Measurements from ENCODE around the gene ITPK1. TPM values are rescaled to one million over a fixed set of nuclear protein-coding genes. Genes with fewer than 3 reads are reported as not detected.
A peak's percentile ranks its signal among the peaks of the same experiment; 100 is the strongest.

ITPK1 gene
- total RNA-seq, 1 donor from 2014 or later: 52.5 TPM

- peak; percentile 77 for DNase-seq (ENCODE audit: low read depth)
These were observed 10.4 kb downstream of the ITPK1 start for GRCh38 chr14:93105362-93105761.

- no peak for DNase-seq (ENCODE audit: low read depth)
These were observed 10.8 kb downstream of the ITPK1 start for GRCh38 chr14:93104961-93105360.

- no peak for DNase-seq (ENCODE audit: low read depth)
These were observed 12.2 kb downstream of the ITPK1 start for GRCh38 chr14:93103392-93104080.

GRCh38 chr14:93102141-93102540 is 13.6 kb downstream of the ITPK1 start:
- no peak for DNase-seq (ENCODE audit: low read depth)

- DNase-seq (ENCODE audit: low read depth): no peak
These were observed 14.5 kb downstream of the ITPK1 start for GRCh38 chr14:93101181-93101580.

GRCh38 chr14:93100570-93100969 is 15.2 kb downstream of the ITPK1 start:
- DNase-seq (ENCODE audit: low read depth): no peak

GRCh38 chr14:93100100-93100499 is 15.6 kb downstream of the ITPK1 start:
- no peak for DNase-seq (ENCODE audit: low read depth)

GRCh38 chr14:93099643-93100042 is 16.1 kb downstream of the ITPK1 start:
- DNase-seq (ENCODE audit: low read depth): no peak

- DNase-seq (ENCODE audit: low read depth): no peak
These were observed 16.5 kb downstream of the ITPK1 start for GRCh38 chr14:93099196-93099595.

- DNase-seq (ENCODE audit: low read depth): no peak
These were observed 18.9 kb downstream of the ITPK1 start for GRCh38 chr14:93096691-93097322.

- DNase-seq (ENCODE audit: low read depth): no peak
These were observed 19.8 kb downstream of the ITPK1 start for GRCh38 chr14:93095742-93096510.

GRCh38 chr14:93094121-93094918 is 21.4 kb downstream of the ITPK1 start:
- DNase-seq (ENCODE audit: low read depth): no peak

- DNase-seq (ENCODE audit: low read depth): no peak
These were observed 22.8 kb downstream of the ITPK1 start for GRCh38 chr14:93092606-93093556.

- no peak for DNase-seq (ENCODE audit: low read depth)
These were observed 24.1 kb downstream of the ITPK1 start for GRCh38 chr14:93091666-93092065.

GRCh38 chr14:93090826-93091555 is 24.7 kb downstream of the ITPK1 start:
- no peak for DNase-seq (ENCODE audit: low read depth)

GRCh38 chr14:93089521-93090269 is 26.0 kb downstream of the ITPK1 start:
- peak; percentile 20 for DNase-seq (ENCODE audit: low read depth)

GRCh38 chr14:93086441-93087055 is 29.2 kb downstream of the ITPK1 start:
- DNase-seq (ENCODE audit: low read depth): peak; percentile 27

GRCh38 chr14:93085911-93086310 is 29.8 kb downstream of the ITPK1 start:
- DNase-seq (ENCODE audit: low read depth): peak; percentile 88
